ENCODE measurements around the gene NUP98.

DNA sequence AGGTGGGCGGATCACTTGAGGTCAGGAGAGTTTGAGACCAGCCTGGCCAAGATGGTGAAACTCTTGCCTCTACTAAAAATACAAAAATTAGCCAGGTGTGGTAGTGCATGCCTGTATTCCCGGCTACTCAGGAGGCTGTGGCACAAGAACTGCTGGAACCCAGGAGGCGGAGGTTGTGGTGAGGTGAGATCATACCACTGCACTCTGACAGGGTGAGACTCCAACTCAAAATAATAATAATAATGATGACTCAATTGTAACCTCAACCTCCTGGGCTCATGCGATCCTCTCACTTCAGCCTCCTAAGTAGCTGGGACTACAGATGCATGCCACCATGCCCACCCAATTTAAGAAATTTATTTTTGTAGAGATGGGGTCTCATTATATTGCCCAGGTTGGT, 110.6 kb downstream of the NUP98 start:
- TF ChIP-seq EP300 (IDR thresholded peaks at IDR 0.05) (no peak), POLR2A (IDR thresholded peaks at IDR 0.05) (no peak)
- TF ChIP-seq, protein P1, sequence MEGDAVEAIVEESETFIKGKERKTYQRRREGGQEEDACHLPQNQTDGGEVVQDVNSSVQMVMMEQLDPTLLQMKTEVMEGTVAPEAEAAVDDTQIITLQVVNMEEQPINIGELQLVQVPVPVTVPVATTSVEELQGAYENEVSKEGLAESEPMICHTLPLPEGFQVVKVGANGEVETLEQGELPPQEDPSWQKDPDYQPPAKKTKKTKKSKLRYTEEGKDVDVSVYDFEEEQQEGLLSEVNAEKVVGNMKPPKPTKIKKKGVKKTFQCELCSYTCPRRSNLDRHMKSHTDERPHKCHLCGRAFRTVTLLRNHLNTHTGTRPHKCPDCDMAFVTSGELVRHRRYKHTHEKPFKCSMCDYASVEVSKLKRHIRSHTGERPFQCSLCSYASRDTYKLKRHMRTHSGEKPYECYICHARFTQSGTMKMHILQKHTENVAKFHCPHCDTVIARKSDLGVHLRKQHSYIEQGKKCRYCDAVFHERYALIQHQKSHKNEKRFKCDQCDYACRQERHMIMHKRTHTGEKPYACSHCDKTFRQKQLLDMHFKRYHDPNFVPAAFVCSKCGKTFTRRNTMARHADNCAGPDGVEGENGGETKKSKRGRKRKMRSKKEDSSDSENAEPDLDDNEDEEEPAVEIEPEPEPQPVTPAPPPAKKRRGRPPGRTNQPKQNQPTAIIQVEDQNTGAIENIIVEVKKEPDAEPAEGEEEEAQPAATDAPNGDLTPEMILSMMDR (IDR thresholded peaks at IDR 0.05) = no peak

Data from ovary (tissue), 3 donors.